Keratinocyte (primary cell): ENCODE data around the gene POGZ. TPM values are rescaled to one million over a fixed set of nuclear protein-coding genes. Genes with fewer than 3 reads are reported as not detected.
"Not testable (repeated sequence)": the region's sequence is repeated elsewhere in the genome, so short reads cannot be mapped to it uniquely, and the experiment has no call there.

Source experiments
- DNase-seq: peaks from one replicate; pipeline ENCODE4 v3.0.0-alpha.2; 2011; ENCODE audit warnings: low read depth, missing footprints, low spot score
- FAIRE-seq: peaks from 2 replicates; lab custom pipeline; 2011; peaks lifted over from hg19 to GRCh38; lab: Jason Lieb, UNC
- H2AFZ ChIP-seq: 2 replicates; pipeline ENCODE4 v1.6.0; 2012; ENCODE audit warnings: low read length, control low read depth, inconsistent platforms; ENCODE audit not compliant: control insufficient read depth
- H3K27ac ChIP-seq: 2 replicates; pipeline ENCODE4 v1.5.1; 2011; ENCODE audit warnings: low read length; ENCODE audit not compliant: control insufficient read depth, insufficient read depth
- H3K27me3 ChIP-seq: 3 replicates; pipeline ENCODE4 v1.6.0; 2011; ENCODE audit warnings: low read length; ENCODE audit not compliant: control insufficient read depth, insufficient read depth; ENCODE audit errors: extremely low read depth
- H3K36me3 ChIP-seq, 2 experiments: 2 replicates in 1 of 2; 3 replicates in 1 of 2; pipeline ENCODE4 v1.5.1; 2011; ENCODE audit warnings: low read length in 2 of 2, mild to moderate bottlenecking in 1 of 2; ENCODE audit not compliant: control insufficient read depth in 2 of 2, insufficient read depth in 2 of 2; ENCODE audit errors: extremely low read depth in 1 of 2
- H3K4me1 ChIP-seq: 3 replicates; pipeline ENCODE4 v1.5.1; 2011; ENCODE audit warnings: low read length; ENCODE audit not compliant: control insufficient read depth, insufficient read depth; ENCODE audit errors: extremely low read depth
- H3K4me2 ChIP-seq: 3 replicates; pipeline ENCODE4 v1.6.0; 2011; ENCODE audit warnings: low read depth, low read length; ENCODE audit not compliant: control insufficient read depth, insufficient read depth; ENCODE audit errors: extremely low read depth
- H3K4me3 ChIP-seq, 3 experiments: fragments of 200-600 bp in 1 of 3; sonication (generic) in 1 of 3; 2 replicates in 2 of 3; 3 replicates in 1 of 3; pipeline ENCODE4 v1.5.1; 2011 to 2016; ENCODE audit warnings: low read length in 3 of 3, mild to moderate bottlenecking in 3 of 3, control low read depth in 2 of 3, inconsistent platforms in 1 of 3, low read depth in 1 of 3, mixed read lengths in 1 of 3, mixed run types in 1 of 3, moderate library complexity in 1 of 3; ENCODE audit not compliant: control insufficient read depth in 2 of 3, insufficient read depth in 2 of 3; ENCODE audit errors: extremely low read depth in 1 of 3
- H3K79me2 ChIP-seq: 2 replicates; pipeline ENCODE4 v1.6.0; 2012; ENCODE audit warnings: low read length; ENCODE audit not compliant: control insufficient read depth, insufficient read depth
- H3K9ac ChIP-seq: 3 replicates; pipeline ENCODE4 v1.6.0; 2011; ENCODE audit warnings: low read length; ENCODE audit not compliant: control insufficient read depth, insufficient read depth; ENCODE audit errors: extremely low read depth
- H3K9me1 ChIP-seq: 3 replicates; pipeline ENCODE4 v1.6.0; 2011; ENCODE audit warnings: low read length; ENCODE audit not compliant: control insufficient read depth, insufficient read depth; ENCODE audit errors: extremely low read depth
- H3K9me3 ChIP-seq: 2 replicates; pipeline ENCODE4 v1.5.1; 2012; ENCODE audit warnings: low read depth, low read length; ENCODE audit not compliant: control insufficient read depth
- H4K20me1 ChIP-seq: 3 replicates; pipeline ENCODE4 v1.6.0; 2011; ENCODE audit warnings: low read length; ENCODE audit not compliant: control insufficient read depth, insufficient read depth; ENCODE audit errors: extremely low read depth
- CTCF ChIP-seq, 3 experiments: IDR thresholded peaks in 1 of 3; conservative IDR thresholded peaks in 1 of 3; optimal IDR thresholded peaks in 1 of 3; 2 replicates in 2 of 3; 3 replicates in 1 of 3; pipeline versions ENCODE3 to v1.5.1; 2011; ENCODE audit warnings: low read length in 3 of 3, mild to moderate bottlenecking in 3 of 3, moderate library complexity in 2 of 3, control low read depth in 1 of 3, inconsistent platforms in 1 of 3; ENCODE audit not compliant: insufficient read depth in 2 of 3; ENCODE audit errors: extremely low read depth in 1 of 3
- EZH2 ChIP-seq: IDR thresholded peaks from one replicate; pipeline ENCODE4 v1.6.1; 2012; ENCODE audit warnings: inconsistent platforms, mild to moderate bottlenecking, low read length, moderate library complexity
- dilution Hi-C: fragments of 300-500 bp; cut with MboI; formaldehyde crosslinking; loops from one replicate; pipeline ENCODE4 v1.7.0; 2020; ENCODE audit warnings: low sequenced_read_pairs; ENCODE audit not compliant: extremely low pct_ligation_motif_present
- polyA plus RNA-seq, 5 experiments: library from polyadenylated mRNA; depleted of rRNA in 3 of 5; stranded (reverse) in 3 of 5; stranded (forward) in 1 of 5; unstranded in 1 of 5; fragments of >200 nt; gene quantifications; 1 replicate in 1 of 5; 2 replicates in 3 of 5; 3 replicates in 1 of 5; pipeline versions ENCODE4 v1.2.1 to v1.2.3, GENCODE V29; 2011 to 2012; ENCODE audit warnings: missing spikeins in 2 of 5, low read depth in 1 of 5, low replicate concordance in 1 of 5

Gene POGZ
- polyA plus RNA-seq, 1 donor (not counting 4 experiments of a cell fraction or from before 2014, with no cell fraction given): 29.9 TPM

GRCh38 chr1:151444783-151445177 lies 14.5 kb downstream of the POGZ start:
- no peaks in the 10 kb centered on the region for H3K9me1 ChIP-seq

GRCh38 chr1:151443846-151444782 lies 15.2 kb downstream of the POGZ start:
- peaks cover 4% of the 10 kb centered on the region for H4K20me1 ChIP-seq

More at GRCh38 chr1:151444783-151445177, 14.5 kb downstream of the POGZ start:
- H3K79me2 ChIP-seq: peaks cover 81% of the 10 kb centered on the region
- H3K36me3 ChIP-seq: peaks cover 6 to 19% of the 10 kb centered on the region in 2 experiments
- FAIRE-seq (no peak), DNase-seq (no peak)
- TF ChIP-seq EZH2 (no peak), CTCF (optimal IDR thresholded peaks at IDR 0.05 in 1 of 3, IDR thresholded peaks at IDR 0.05 in 1 of 3, conservative IDR thresholded peaks at IDR 0.05 in 1 of 3; ENCODE audit: extremely low read depth in 1 of 3, insufficient read depth in 2 of 3, low read length in 3 of 3) (no peak)
- no peaks in the 10 kb centered on the region for H3K9me3 ChIP-seq
- no peak overlapping the region for H3K9ac ChIP-seq
- peaks cover 4% of the 10 kb centered on the region for H4K20me1 ChIP-seq
- H2AFZ ChIP-seq: no peak overlapping the region
- no peak overlapping the region for H3K27ac ChIP-seq
- no peak overlapping the region for H3K4me3 ChIP-seq
- dilution Hi-C loops: no loop called here
- no peak overlapping the region for H3K4me2 ChIP-seq
- no peaks in the 10 kb centered on the region for H3K27me3 ChIP-seq
- peaks cover 16% of the 10 kb centered on the region for H3K4me1 ChIP-seq

GRCh38 chr1:151437396-151437795 lies 21.9 kb downstream of the POGZ start:
- H2AFZ ChIP-seq, H3K9me3 ChIP-seq, H3K9ac ChIP-seq, DNase-seq, H3K9me1 ChIP-seq, dilution Hi-C loops, H3K27me3 ChIP-seq, H3K4me1 ChIP-seq, H3K4me2 ChIP-seq, H4K20me1 ChIP-seq, FAIRE-seq, H3K27ac ChIP-seq, H3K4me3 ChIP-seq: not testable (repeated sequence)
- H3K79me2 ChIP-seq: peaks cover 70% of the 10 kb centered on the region
- H3K36me3 ChIP-seq: peaks cover 9 to 24% of the 10 kb centered on the region in 2 experiments

More at GRCh38 chr1:151443846-151444782, 15.2 kb downstream of the POGZ start:
- Histone ChIP-seq H3K4me1 (peaks cover 16% of the 10 kb centered on the region), H3K79me2 (peaks cover 85% of the 10 kb centered on the region), H3K9me3 (no peaks in the 10 kb centered on the region), H3K9ac (no peak overlapping the region), H3K4me2 (no peak overlapping the region), H3K4me3 (no peak overlapping the region), H3K36me3 (peaks cover 6 to 19% of the 10 kb centered on the region in 2 experiments), H3K27ac (no peak overlapping the region), H3K27me3 (no peaks in the 10 kb centered on the region), H3K9me1 (no peaks in the 10 kb centered on the region), H2AFZ (no peak overlapping the region)
- DNase-seq: peak; percentile 63
- FAIRE-seq: peak; percentile 93
- dilution Hi-C loops: no loop called here
- TF ChIP-seq EZH2 (no peak), CTCF (optimal IDR thresholded peaks at IDR 0.05 in 1 of 3, IDR thresholded peaks at IDR 0.05 in 1 of 3, conservative IDR thresholded peaks at IDR 0.05 in 1 of 3; ENCODE audit: extremely low read depth in 1 of 3, insufficient read depth in 2 of 3, low read length in 3 of 3) (peak; percentile 66 to 87 (median 68))
